Naive thymus-derived CD8-positive, alpha-beta T cell (primary cell): ENCODE data around the gene SLC25A11. TPM values are rescaled to one million over a fixed set of nuclear protein-coding genes. Genes with fewer than 3 reads are reported as not detected.

Experiments used
- ATAC-seq, 2 donors: fragments of 150-1000 bp; cut with Tn5 transposase in 1 of 2; sonication (Bioruptor Pico), chemical (Tn5 transposase) in 1 of 2; 1 replicate in 1 of 2; 2 replicates in 1 of 2; pipeline ENCODE4 v1.10.0; 2021; ENCODE audit warnings: mild to moderate bottlenecking in 2 of 2, moderate library complexity in 2 of 2
- POLR2A ChIA-PET: fragments of 350-600 bp; sonication (Branson Sonifier 250); formaldehyde crosslinking; loops from one replicate; lab custom pipeline; 2021; ENCODE audit warnings: antibody characterized with exemption; lab: Charles Lee
- DNase-seq, 10 donors: peaks; one replicate each; pipeline versions ENCODE4 v3.0.0 to v3.0.0-alpha.2; 2020 to 2022
- H3K27ac Mint-ChIP-seq, 10 donors: one replicate each; pipeline ENCODE4 v1.8.0; 2020 to 2022; ENCODE audit warnings: mild to moderate bottlenecking in 10 of 10, mixed read lengths in 10 of 10, moderate library complexity in 4 of 10, inconsistent platforms in 1 of 10
- H3K27me3 Mint-ChIP-seq, 5 donors: one replicate each; pipeline ENCODE4 v1.8.0; 2021 to 2022; ENCODE audit warnings: mixed read lengths in 5 of 5
- H3K36me3 Mint-ChIP-seq, 3 donors: one replicate each; pipeline ENCODE4 v1.8.0; 2020 to 2022; ENCODE audit warnings: mixed read lengths in 3 of 3, mild to moderate bottlenecking in 2 of 3, inconsistent platforms in 1 of 3
- H3K4me1 Mint-ChIP-seq, 4 donors: one replicate each; pipeline ENCODE4 v1.8.0; 2021 to 2022; ENCODE audit warnings: mixed read lengths in 4 of 4
- H3K4me3 Mint-ChIP-seq, 10 donors: one replicate each; pipeline ENCODE4 v1.8.0; 2020 to 2022; ENCODE audit warnings: mild to moderate bottlenecking in 10 of 10, mixed read lengths in 10 of 10, moderate library complexity in 6 of 10, inconsistent platforms in 1 of 10
- H3K9me3 Mint-ChIP-seq, 9 donors: one replicate each; pipeline ENCODE4 v1.8.0; 2020 to 2022; ENCODE audit warnings: mixed read lengths in 9 of 9, mild to moderate bottlenecking in 3 of 9, inconsistent platforms in 1 of 9, moderate library complexity in 1 of 9
- polyA plus RNA-seq, 3 donors: library from polyadenylated mRNA; unstranded; fragments of 300-500 nt; fragmentation: Illumina TruSeq; gene quantifications; one replicate each; pipeline ENCODE4 v1.2.3, GENCODE V29; 2021
- total RNA-seq, 8 experiments: library from RNA in 2 of 8; stranded (reverse) in 2 of 8; gene quantifications; one replicate each; pipeline ENCODE4 v1.2.3 and lab custom pipeline; 2021 to 2026

The SLC25A11 gene
- total and polyA plus RNA-seq, 5 experiments from 2014 or later: 42.5 to 78.6 (median 75.3) TPM

DNA sequence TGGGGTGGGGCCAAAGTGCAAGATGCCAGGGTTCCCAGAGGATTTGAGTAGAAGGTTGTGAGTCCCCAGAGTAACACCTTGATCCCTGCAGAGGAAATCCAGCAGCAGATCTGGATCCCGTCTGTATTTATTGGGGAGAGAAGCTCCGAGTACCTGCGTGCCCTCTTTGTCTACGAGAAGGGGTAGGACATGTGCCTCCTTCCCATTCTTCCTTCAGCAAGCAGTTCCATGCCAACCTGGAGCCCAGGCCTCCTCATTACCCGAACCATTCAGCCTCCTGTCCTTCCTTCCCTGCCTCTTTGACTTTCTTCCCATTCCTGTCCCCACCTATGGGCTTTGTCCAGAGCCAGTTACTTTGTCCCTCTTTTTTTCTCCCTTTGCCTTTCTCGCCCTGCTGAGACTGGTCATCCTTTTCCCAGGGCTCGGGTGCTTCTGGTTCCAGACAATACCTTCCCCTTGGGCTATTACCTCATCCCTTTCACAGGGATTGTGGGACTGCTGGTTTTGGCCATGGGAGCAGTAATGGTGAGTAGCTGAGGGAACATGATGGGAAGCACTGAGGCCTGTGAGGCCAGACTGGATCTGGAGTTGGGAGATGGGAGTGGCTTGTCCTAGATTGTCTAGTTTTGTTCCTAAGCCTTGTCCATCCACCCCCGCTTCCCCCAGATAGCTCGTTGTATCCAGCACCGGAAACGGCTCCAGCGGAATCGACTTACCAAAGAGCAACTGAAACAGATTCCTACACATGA is 3.1 kb upstream of the SLC25A11 start:
- Mint-ChIP-seq H3K4me1 (peaks cover 52 to 84% (median 76%) of the 10 kb centered on the region in 4 donors), H3K27ac (peak overlapping the region in 9 of 10 donors; percentile 35 to 99 (median 79)), H3K4me3 (peak overlapping the region; percentile 19 to 100 (median 94)), H3K27me3 (no peaks in the 10 kb centered on the region), H3K9me3 (no peaks in the 10 kb centered on the region), H3K36me3 (peaks cover 11 to 58% (median 32%) of the 10 kb centered on the region in 3 donors)
- POLR2A ChIA-PET: interaction anchor here (0.6 to 25.2 kb wide), 5 partner anchors 9 to 231 kb away, joined by 3 to 635 read pairs (median 4); partner anchors contain the start of genes CAMTA2 and SPAG7
- ATAC-seq (no peak), DNase-seq (no peak)

DNA sequence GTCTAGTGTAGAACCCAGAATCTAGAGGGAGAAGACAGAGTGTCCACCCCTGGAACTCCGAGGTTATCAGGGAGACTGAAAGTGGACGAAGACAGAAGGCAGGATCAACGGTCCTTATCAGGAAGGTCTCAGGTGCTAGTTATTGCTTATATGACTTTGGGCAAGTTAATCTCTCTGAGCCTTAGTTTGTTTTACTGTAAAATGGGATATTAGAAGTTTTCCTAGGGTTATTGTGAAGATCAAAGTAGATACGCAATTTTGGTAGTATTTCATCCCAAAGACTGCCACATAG is 1.4 kb upstream of the SLC25A11 start:
- Mint-ChIP-seq H3K27ac (peak overlapping the region; percentile 93 to 99 (median 98)), H3K9me3 (no peaks in the 10 kb centered on the region), H3K4me3 (peak overlapping the region; percentile 91 to 100 (median 96)), H3K27me3 (no peaks in the 10 kb centered on the region), H3K36me3 (peaks cover 2 to 55% (median 21%) of the 10 kb centered on the region in 3 donors), H3K4me1 (peaks cover 49 to 88% (median 79%) of the 10 kb centered on the region in 4 donors)
- ATAC-seq: no peak
- no peak for DNase-seq
- POLR2A ChIA-PET: interaction anchor here (0.5 to 25.2 kb wide), 5 partner anchors 10 to 798 kb away, joined by 3 to 635 read pairs (median 37); partner anchors contain the start of genes C17orf107, CAMTA2, CYB5D2 and ENO3

DNA sequence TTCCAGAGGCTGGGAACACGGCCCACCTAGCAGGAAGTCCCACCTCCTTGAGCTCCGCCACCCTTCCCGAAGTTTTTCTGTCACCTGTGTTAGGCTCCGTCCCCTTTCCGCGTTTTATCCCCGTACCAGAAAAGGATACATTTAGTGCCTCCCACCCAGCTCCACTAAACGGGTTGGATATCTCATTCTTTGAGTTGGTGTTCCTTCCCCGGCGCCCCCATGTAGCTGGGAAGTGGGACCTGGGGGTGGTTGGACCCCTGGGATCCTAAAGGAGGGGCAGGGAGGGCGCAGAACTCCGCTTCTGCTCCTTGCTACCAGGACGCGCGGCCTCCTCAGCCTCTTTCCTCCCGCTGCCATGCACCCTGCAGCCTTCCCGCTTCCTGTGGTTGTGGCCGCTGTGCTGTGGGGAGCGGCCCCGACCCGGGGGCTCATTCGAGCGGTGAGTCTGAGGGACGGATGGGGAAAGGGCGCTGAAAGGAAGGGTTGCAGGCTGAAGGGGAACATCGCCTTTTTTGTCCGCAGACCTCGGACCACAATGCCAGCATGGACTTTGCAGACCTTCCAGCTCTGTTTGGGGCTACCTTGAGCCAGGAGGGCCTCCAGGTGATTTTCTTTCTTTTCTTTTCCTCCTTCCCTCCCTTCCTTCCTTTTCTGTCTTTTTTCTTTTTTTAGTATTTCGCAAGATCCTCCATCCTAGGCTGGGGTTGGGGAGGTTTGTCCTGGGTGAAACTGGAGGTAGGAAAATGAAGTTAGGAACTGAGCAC is 891 bp upstream of the SLC25A11 start:
- no peaks in the 10 kb centered on the region for H3K27me3 Mint-ChIP-seq
- POLR2A ChIA-PET: interaction anchor here (1.0 to 25.2 kb wide), 17 partner anchors 10 to 798 kb away, joined by 3 to 635 read pairs (median 10); partner anchors contain the start of genes ARRB2, C17orf107, CAMTA2 and CYB5D2
- H3K27ac Mint-ChIP-seq: peak overlapping the region; percentile 93 to 99 (median 98)
- H3K4me3 Mint-ChIP-seq: peak overlapping the region; percentile 91 to 100 (median 96)
- peaks cover 0 to 55% (median 18%) of the 10 kb centered on the region in 3 donors for H3K36me3 Mint-ChIP-seq
- H3K9me3 Mint-ChIP-seq: no peaks in the 10 kb centered on the region
- peaks cover 50 to 89% (median 78%) of the 10 kb centered on the region in 4 donors for H3K4me1 Mint-ChIP-seq
- ATAC-seq: peak in 1 of 2 donors; percentile 1
- peak in 6 of 10 donors; percentile 15 to 57 (median 36) for DNase-seq

DNA sequence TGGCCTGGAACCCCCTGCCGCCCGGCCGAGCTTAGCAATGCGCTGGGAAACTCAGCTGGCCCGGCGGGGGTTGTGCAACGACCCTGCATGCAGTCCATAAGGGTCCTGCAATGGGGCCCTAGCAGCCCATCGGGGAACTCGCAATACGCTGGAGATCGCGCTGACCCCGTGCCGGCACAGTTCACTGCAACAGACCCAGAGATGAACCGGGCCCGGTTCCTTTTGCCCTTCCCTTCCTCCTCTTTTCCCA is 375 bp downstream of the SLC25A11 start:
- peak in 1 of 10 donors; percentile 10 for DNase-seq
- Mint-ChIP-seq H3K27me3 (no peaks in the 10 kb centered on the region), H3K27ac (peak overlapping the region; percentile 68 to 99 (median 94)), H3K4me3 (peak overlapping the region; percentile 91 to 100 (median 94)), H3K36me3 (peaks cover 0 to 47% (median 8%) of the 10 kb centered on the region in 3 donors), H3K4me1 (peaks cover 40 to 80% (median 69%) of the 10 kb centered on the region in 4 donors), H3K9me3 (no peaks in the 10 kb centered on the region)
- POLR2A ChIA-PET: interaction anchor here (0.6 to 25.2 kb wide), 19 partner anchors 11 to 796 kb away, joined by 3 to 635 read pairs (median 9); partner anchors contain the start of genes ARRB2, C17orf107, CAMTA2 and CYB5D2
- ATAC-seq: peak; percentile 1 to 4

DNA sequence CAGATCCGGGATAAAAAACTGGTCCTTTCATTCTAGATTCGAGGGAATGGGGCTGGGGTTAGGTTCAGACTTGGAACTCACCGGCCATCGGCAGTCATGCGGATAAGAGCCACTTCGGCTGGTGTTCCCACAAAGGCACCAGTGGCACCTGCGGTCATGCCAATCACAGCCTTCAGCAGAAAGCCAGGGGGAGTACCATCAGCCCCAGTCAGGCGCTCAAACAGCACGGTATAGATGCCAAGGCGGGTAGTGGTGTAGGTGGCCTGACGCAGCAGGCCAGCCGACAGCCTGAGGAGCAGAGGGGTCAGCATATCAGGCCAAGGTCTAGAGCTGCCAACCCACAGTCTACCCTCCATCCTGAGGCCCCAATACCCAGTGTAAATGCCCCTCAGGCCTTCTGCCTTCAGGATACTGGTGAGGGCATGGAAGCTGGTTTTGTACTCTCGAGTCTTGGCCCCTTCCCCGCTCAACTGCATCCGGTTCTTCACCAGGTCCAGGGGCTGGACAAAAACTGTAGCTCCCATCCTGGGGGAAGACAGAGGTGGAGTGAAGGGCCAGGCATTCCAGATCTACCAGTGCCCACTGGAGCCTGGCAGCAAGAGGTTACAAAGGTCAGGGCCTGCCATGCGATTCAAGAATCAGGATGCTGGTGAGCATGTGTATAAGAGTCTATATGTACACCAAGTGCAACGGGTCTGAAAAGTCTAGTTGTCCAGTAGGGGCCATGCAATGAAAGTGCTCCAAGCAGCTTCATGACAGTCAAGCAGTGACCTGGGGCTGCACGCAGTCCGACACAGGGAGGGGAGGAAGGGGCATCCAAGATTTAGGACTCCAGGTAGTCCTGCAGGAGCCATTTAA is 929 bp downstream of the SLC25A11 start:
- Mint-ChIP-seq H3K27ac (peak overlapping the region; percentile 68 to 99 (median 94)), H3K27me3 (no peaks in the 10 kb centered on the region), H3K9me3 (no peaks in the 10 kb centered on the region), H3K36me3 (peaks cover 0 to 42% (median 8%) of the 10 kb centered on the region in 3 donors), H3K4me1 (peaks cover 40 to 80% (median 69%) of the 10 kb centered on the region in 4 donors), H3K4me3 (peak overlapping the region; percentile 91 to 100 (median 94))
- no peak for ATAC-seq
- no peak for DNase-seq
- POLR2A ChIA-PET: interaction anchor here (1.1 to 25.2 kb wide), 12 partner anchors 12 to 796 kb away, joined by 3 to 635 read pairs (median 18); partner anchors contain the start of genes ARRB2, C17orf107, CAMTA2 and CYB5D2

DNA sequence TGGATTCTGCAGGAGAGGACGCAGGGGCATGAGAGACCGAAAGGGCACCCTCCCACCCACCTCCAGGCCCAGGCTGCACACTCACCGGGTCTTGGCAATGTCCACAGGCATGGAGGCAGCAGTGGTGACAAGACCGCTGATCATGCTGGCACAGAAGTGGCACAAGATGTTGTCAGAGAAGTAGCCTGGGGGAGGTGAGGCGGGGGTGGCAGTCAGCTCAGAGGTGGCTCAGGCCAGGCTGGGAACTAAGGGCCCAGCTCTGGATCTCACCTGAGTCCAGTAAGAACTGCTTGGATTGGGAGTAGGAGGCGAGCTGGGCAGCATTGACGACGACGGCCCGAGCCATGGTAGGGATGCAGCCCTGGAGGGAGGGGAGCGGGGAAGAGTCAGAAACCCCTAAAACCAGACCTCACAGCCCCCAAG is 1.8 kb downstream of the SLC25A11 start:
- H3K4me3 Mint-ChIP-seq: peak overlapping the region; percentile 54 to 100 (median 94)
- no peak for DNase-seq
- peak overlapping the region in 4 of 10 donors; percentile 11 to 99 (median 77) for H3K27ac Mint-ChIP-seq

DNA sequence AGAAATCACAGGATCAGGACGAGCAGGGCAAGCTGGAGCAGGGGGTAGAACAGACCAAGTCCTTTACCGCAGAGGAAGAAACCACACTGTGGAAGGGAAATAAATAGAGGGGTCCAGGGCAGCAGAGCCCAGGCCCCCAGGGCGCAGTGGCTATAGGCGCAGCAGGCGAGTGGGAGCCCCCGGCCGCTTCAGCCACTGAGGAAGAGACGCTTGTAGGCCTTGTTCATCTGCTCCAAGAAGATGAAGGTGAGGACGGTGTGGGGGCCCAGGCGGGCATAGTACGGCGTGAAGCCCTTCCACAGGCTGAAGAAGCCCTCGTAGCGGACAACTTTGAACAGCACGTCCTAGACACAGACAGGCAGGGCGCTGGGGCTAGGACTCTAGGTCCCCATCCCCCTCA is 2.3 kb downstream of the SLC25A11 start:
- Mint-ChIP-seq H3K36me3 (peaks cover 0 to 33% (median 5%) of the 10 kb centered on the region in 3 donors), H3K4me1 (peaks cover 42 to 79% (median 65%) of the 10 kb centered on the region in 4 donors), H3K9me3 (no peaks in the 10 kb centered on the region), H3K27ac (peak overlapping the region in 3 of 10 donors; percentile 15 to 56 (median 24)), H3K4me3 (peak overlapping the region in 5 of 10 donors; percentile 22 to 99 (median 94)), H3K27me3 (no peaks in the 10 kb centered on the region)
- ATAC-seq (no peak), DNase-seq (no peak)
- POLR2A ChIA-PET: interaction anchor here (6.9 to 25.2 kb wide), 2 partner anchors 13 to 31 kb away, joined by 179 to 635 read pairs; partner anchors contain the start of genes ENO3, PFN1 and SPAG7

More for the DNA sequence above, 1.8 kb downstream of the SLC25A11 start:
- H3K27me3 Mint-ChIP-seq: no peaks in the 10 kb centered on the region
- POLR2A ChIA-PET: interaction anchor here (2.9 to 25.2 kb wide), 4 partner anchors 13 to 50 kb away, joined by 22 to 635 read pairs (median 108); partner anchors contain the start of genes CAMTA2, ENO3, PFN1 and SPAG7
- peaks cover 0 to 38% (median 7%) of the 10 kb centered on the region in 3 donors for H3K36me3 Mint-ChIP-seq
- H3K4me1 Mint-ChIP-seq: peaks cover 43 to 80% (median 70%) of the 10 kb centered on the region in 4 donors
- H3K9me3 Mint-ChIP-seq: no peaks in the 10 kb centered on the region
- no peak for ATAC-seq

DNA sequence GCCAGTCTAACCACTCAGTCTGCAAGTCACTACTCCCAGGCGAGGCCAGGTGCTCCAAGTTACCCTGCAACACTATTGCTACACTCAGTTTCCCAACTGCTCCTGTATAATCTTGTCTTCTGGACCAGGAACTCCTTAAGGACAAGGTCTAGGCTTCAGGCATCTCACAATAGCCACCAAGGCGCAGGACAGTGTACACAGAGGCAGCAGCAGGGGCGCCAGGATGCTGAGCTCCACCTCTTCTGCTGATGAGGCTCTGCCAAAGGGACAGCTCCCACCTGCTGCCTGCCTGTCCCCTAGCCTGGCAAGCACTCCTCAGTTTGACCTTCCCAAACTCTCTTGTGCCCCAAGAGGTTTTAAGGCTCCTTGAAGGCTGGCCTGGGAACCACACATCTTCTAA is 3.4 kb downstream of the SLC25A11 start:
- DNase-seq (no peak), ATAC-seq (no peak)
- Mint-ChIP-seq H3K4me3 (peak overlapping the region in 4 of 10 donors; percentile 0 to 38 (median 22)), H3K9me3 (no peaks in the 10 kb centered on the region), H3K4me1 (peaks cover 41 to 77% (median 59%) of the 10 kb centered on the region in 4 donors), H3K36me3 (peaks cover 0 to 22% (median 0%) of the 10 kb centered on the region in 3 donors), H3K27ac (peak overlapping the region in 7 of 10 donors; percentile 26 to 84 (median 69)), H3K27me3 (no peaks in the 10 kb centered on the region)
- POLR2A ChIA-PET: interaction anchor here (6.9 to 25.2 kb wide), 2 partner anchors 15 to 32 kb away, joined by 179 to 635 read pairs; partner anchors contain the start of genes ENO3, PFN1 and SPAG7

DNA sequence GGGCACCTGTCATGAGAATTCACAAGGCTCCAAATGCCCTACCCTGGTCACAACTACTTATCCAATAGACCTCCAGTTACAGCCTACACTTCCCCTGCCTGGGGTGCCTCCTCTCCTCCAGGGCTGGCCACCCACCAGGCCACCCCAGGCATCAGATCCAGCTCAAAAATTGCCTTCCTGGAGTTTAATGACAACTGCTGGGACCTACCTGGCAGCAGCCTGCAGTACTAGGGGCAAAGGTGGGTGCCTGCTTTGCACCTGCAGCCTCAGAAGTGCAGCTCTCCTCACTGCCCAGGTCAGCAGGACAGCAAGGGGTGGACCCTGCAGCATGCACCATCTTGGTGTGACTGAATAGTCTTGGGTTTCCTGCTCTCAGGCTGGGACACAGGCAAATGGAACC is 4.2 kb downstream of the SLC25A11 start:
- DNase-seq: no peak
- Mint-ChIP-seq H3K4me1 (peaks cover 41 to 72% (median 53%) of the 10 kb centered on the region in 4 donors), H3K36me3 (peaks cover 2 to 25% (median 4%) of the 10 kb centered on the region in 3 donors), H3K27ac (peak overlapping the region in 5 of 10 donors; percentile 29 to 84 (median 80)), H3K4me3 (no peak overlapping the region), H3K9me3 (no peaks in the 10 kb centered on the region), H3K27me3 (no peaks in the 10 kb centered on the region)
- POLR2A ChIA-PET: interaction anchor here (6.9 to 25.2 kb wide), 2 partner anchors 15 to 33 kb away, joined by 179 to 635 read pairs; partner anchors contain the start of genes ENO3, PFN1 and SPAG7
- no peak for ATAC-seq

DNA sequence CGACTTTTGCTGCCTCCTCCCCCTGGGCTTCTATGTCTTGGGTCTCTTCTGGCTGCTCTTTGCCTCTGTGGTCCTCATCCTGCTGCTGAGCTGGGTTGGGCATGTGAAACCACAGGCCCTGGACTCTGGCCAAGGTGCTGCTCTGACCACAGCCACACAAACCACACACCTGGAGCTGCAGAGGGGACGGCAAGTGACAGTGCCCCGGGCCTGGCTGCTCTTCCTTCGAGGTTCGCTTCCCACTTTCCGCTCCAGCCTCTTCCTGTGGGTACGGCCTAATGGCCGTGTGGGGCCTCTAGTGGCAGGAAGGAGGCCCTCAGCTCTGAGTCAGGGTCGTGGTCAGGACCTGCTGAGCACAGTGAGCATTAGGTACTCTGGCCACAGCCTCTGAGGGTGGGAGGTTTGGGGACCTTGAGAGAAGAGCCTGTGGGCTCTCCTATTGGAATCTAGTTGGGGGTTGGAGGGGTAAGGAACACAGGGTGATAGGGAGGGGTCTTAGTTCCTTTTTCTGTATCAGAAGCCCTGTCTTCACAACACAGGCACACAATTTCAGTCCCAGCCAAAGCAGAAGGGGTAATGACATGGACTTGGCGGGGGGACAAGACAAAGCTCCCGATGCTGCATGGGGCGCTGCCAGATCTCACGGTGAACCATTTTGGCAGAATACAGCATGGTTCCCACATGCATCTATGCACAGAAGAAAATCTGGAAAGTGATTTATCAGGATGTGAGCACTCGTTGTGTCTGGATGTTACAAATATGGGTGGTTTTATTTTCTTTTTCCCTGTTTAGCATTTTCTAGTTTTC is 5.5 kb downstream of the SLC25A11 start:
- H3K27me3 Mint-ChIP-seq: no peaks in the 10 kb centered on the region
- H3K4me1 Mint-ChIP-seq: peaks cover 41 to 66% (median 50%) of the 10 kb centered on the region in 4 donors
- H3K4me3 Mint-ChIP-seq: peak overlapping the region in 7 of 10 donors; percentile 37 to 69 (median 52)
- DNase-seq (no peak), ATAC-seq (peak; percentile 29 to 68)
- no peaks in the 10 kb centered on the region for H3K9me3 Mint-ChIP-seq
- H3K36me3 Mint-ChIP-seq: peaks cover 2 to 30% (median 6%) of the 10 kb centered on the region in 3 donors
- POLR2A ChIA-PET: interaction anchor here (0.6 to 1.6 kb wide), 7 partner anchors 11 to 177 kb away, joined by 3 to 4 read pairs (median 3); partner anchors contain the start of gene PFN1
- H3K27ac Mint-ChIP-seq: peak overlapping the region; percentile 41 to 88 (median 62)
